Muscle layer of duodenum (tissue), 2 donors: Measurements from ENCODE around the gene TWIST1.

Experiments used
- H3K27ac ChIP-seq: one replicate; pipeline ENCODE4 v1.7.0; 2013; ENCODE audit warnings: mild to moderate bottlenecking, low read length
- H3K27me3 ChIP-seq: one replicate; pipeline ENCODE4 v1.7.0; 2013; ENCODE audit warnings: low read depth, mild to moderate bottlenecking, control low read depth, low read length
- H3K36me3 ChIP-seq, 2 donors: one replicate each; pipeline ENCODE4 v1.7.0; 2013; ENCODE audit warnings: low read length in 2 of 2, control low read depth in 1 of 2, mild to moderate bottlenecking in 1 of 2; ENCODE audit not compliant: insufficient read depth in 2 of 2, control insufficient read depth in 1 of 2
- H3K4me1 ChIP-seq, 2 donors: one replicate each; pipeline ENCODE4 v1.7.0; 2013; ENCODE audit warnings: low read length in 2 of 2, mild to moderate bottlenecking in 2 of 2, control low read depth in 1 of 2, moderate library complexity in 1 of 2; ENCODE audit not compliant: insufficient read depth in 2 of 2, control insufficient read depth in 1 of 2
- H3K4me3 ChIP-seq, 2 donors: one replicate each; pipeline ENCODE4 v1.7.0; 2013; ENCODE audit warnings: low read length in 2 of 2, low read depth in 1 of 2, mild to moderate bottlenecking in 1 of 2
- H3K9me3 ChIP-seq, 2 donors: one replicate each; pipeline ENCODE4 v1.7.0; 2013; ENCODE audit warnings: low read length in 2 of 2, control low read depth in 1 of 2, mild to moderate bottlenecking in 1 of 2; ENCODE audit not compliant: control insufficient read depth in 1 of 2
- donor health status: healthy.

The TWIST1 gene

GRCh38 chr7:19117091-19117869 is at the start of gene TWIST1:
Gene TWIST1 (minus strand): TSS chr7:19117636. CDS start chr7:19117321, 315 bp downstream.
- H3K27ac ChIP-seq: no peak within 1 kb of the TSS
- no peaks in the 10 kb centered on the region for H3K36me3 ChIP-seq
- H3K27me3 ChIP-seq: peaks cover 30% of the 10 kb centered on the region

GRCh38 chr7:19161671-19162070 is 44.2 kb upstream of the TWIST1 start:
- H3K4me3 ChIP-seq: no peak overlapping the region
- H3K27ac ChIP-seq: no peak overlapping the region
- H3K4me1 ChIP-seq: no peaks in the 10 kb centered on the region
- no peaks in the 10 kb centered on the region for H3K9me3 ChIP-seq
- no peaks in the 10 kb centered on the region for H3K36me3 ChIP-seq
- no peaks in the 10 kb centered on the region for H3K27me3 ChIP-seq

More at GRCh38 chr7:19117091-19117869, at the start of gene TWIST1:
- H3K4me3 ChIP-seq: peak within 1 kb of the TSS; percentile 55 to 62
- H3K4me1 ChIP-seq: peaks cover 0 to 32% of the 10 kb centered on the region in 2 donors
- H3K9me3 ChIP-seq: peaks cover 0 to 3% of the 10 kb centered on the region in 2 donors

- Histone ChIP-seq H3K9me3 (no peaks in the 10 kb centered on the region), H3K4me1 (peaks cover 0 to 17% of the 10 kb centered on the region in 2 donors), H3K27me3 (peaks cover 28% of the 10 kb centered on the region), H3K36me3 (no peaks in the 10 kb centered on the region), H3K4me3 (no peak overlapping the region), H3K27ac (no peak overlapping the region)
Measured at GRCh38 chr7:19146699-19147098, 29.3 kb upstream of the TWIST1 start.

GRCh38 chr7:19145434-19146115 is 28.1 kb upstream of the TWIST1 start:
- no peak overlapping the region for H3K27ac ChIP-seq
- H3K36me3 ChIP-seq: no peaks in the 10 kb centered on the region
- H3K9me3 ChIP-seq: no peaks in the 10 kb centered on the region
- H3K4me3 ChIP-seq: peak overlapping the region in 1 of 2 donors; percentile 47
- H3K4me1 ChIP-seq: peaks cover 0 to 17% of the 10 kb centered on the region in 2 donors
- peaks cover 28% of the 10 kb centered on the region for H3K27me3 ChIP-seq

- Histone ChIP-seq H3K4me1 (peaks cover 0 to 17% of the 10 kb centered on the region in 2 donors), H3K4me3 (peak within 1 kb of the TSS in 1 of 2 donors; percentile 49), H3K36me3 (no peaks in the 10 kb centered on the region), H3K27ac (no peak within 1 kb of the TSS), H3K9me3 (no peaks in the 10 kb centered on the region), H3K27me3 (peaks cover 28% of the 10 kb centered on the region)
Measured at GRCh38 chr7:19144661-19145433, 27.4 kb upstream of the TWIST1 start, which contains the start of gene FERD3L. Gene FERD3L (minus strand): TSS chr7:19145421. CDS start chr7:19145362, 59 bp downstream.

GRCh38 chr7:19143881-19144574 is 26.6 kb upstream of the TWIST1 start:
- H3K27me3 ChIP-seq: peaks cover 28% of the 10 kb centered on the region
- H3K9me3 ChIP-seq: no peaks in the 10 kb centered on the region
- peaks cover 0 to 17% of the 10 kb centered on the region in 2 donors for H3K4me1 ChIP-seq
- no peaks in the 10 kb centered on the region for H3K36me3 ChIP-seq
- H3K4me3 ChIP-seq: peak overlapping the region in 1 of 2 donors; percentile 49
- no peak overlapping the region for H3K27ac ChIP-seq

GRCh38 chr7:19139706-19140327 is 22.4 kb upstream of the TWIST1 start:
- Histone ChIP-seq H3K36me3 (no peaks in the 10 kb centered on the region), H3K27ac (no peak overlapping the region), H3K4me1 (peaks cover 0 to 10% of the 10 kb centered on the region in 2 donors), H3K9me3 (no peaks in the 10 kb centered on the region), H3K27me3 (peaks cover 10% of the 10 kb centered on the region), H3K4me3 (no peak overlapping the region)

- Histone ChIP-seq H3K36me3 (no peaks in the 10 kb centered on the region), H3K4me3 (no peak overlapping the region), H3K4me1 (no peaks in the 10 kb centered on the region), H3K27me3 (no peaks in the 10 kb centered on the region), H3K9me3 (no peaks in the 10 kb centered on the region), H3K27ac (no peak overlapping the region)
Measured at GRCh38 chr7:19133886-19134285, 16.4 kb upstream of the TWIST1 start.

- Histone ChIP-seq H3K4me3 (no peak overlapping the region), H3K36me3 (no peaks in the 10 kb centered on the region), H3K27ac (no peak overlapping the region), H3K4me1 (no peaks in the 10 kb centered on the region), H3K27me3 (no peaks in the 10 kb centered on the region), H3K9me3 (no peaks in the 10 kb centered on the region)
Measured at GRCh38 chr7:19133390-19133789, 16.0 kb upstream of the TWIST1 start.

GRCh38 chr7:19128856-19129255 is 11.4 kb upstream of the TWIST1 start:
- Histone ChIP-seq H3K4me3 (no peak overlapping the region), H3K36me3 (no peaks in the 10 kb centered on the region), H3K27ac (no peak overlapping the region), H3K9me3 (no peaks in the 10 kb centered on the region), H3K27me3 (no peaks in the 10 kb centered on the region), H3K4me1 (no peaks in the 10 kb centered on the region)
